HG03025 (cell line): Measurements from ENCODE around the gene GPM6B.
"Not testable (repeated sequence)": the region's sequence is repeated elsewhere in the genome, so short reads cannot be mapped to it uniquely, and the experiment has no call there.

Source experiments
- ATAC-seq: cut with Tn5 transposase; IDR thresholded peaks from one replicate; pipeline ENCODE4 v1.9.1; 2021; ENCODE audit warnings: mild to moderate bottlenecking, moderate library complexity; ENCODE audit not compliant: unreplicated experiment, low FRiP score

Gene GPM6B

GRCh38 chrX:13733506-13733905 is 83.4 kb downstream of the GPM6B start:
- no peak for ATAC-seq

- ATAC-seq: no peak
These were observed 84.4 kb downstream of the GPM6B start for GRCh38 chrX:13732246-13733067.

- not testable (repeated sequence) for ATAC-seq
These were observed 86.4 kb downstream of the GPM6B start for GRCh38 chrX:13730523-13730922.

GRCh38 chrX:13726583-13726982 is 90.3 kb downstream of the GPM6B start:
- ATAC-seq: not testable (repeated sequence)

GRCh38 chrX:13724878-13725277 is 92.0 kb downstream of the GPM6B start:
- ATAC-seq: not testable (repeated sequence)

- ATAC-seq: no peak
These were observed 94.9 kb downstream of the GPM6B start for GRCh38 chrX:13721819-13722519.

- ATAC-seq: no peak
These were observed 95.5 kb downstream of the GPM6B start for GRCh38 chrX:13721371-13721770.
